Liver (tissue), 9 donors: Measurements from ENCODE around the gene CAPSL. TPM values are rescaled to one million over a fixed set of nuclear protein-coding genes. Genes with fewer than 3 reads are reported as not detected.

ENCODE experiments used
- DNase-seq: peaks from one replicate; pipeline ENCODE4 v3.0.0-alpha.2; 2017; ENCODE audit warnings: low spot score
- H3K27ac ChIP-seq, 2 donors: one replicate each; pipeline ENCODE4 v1.7.0; 2013; ENCODE audit warnings: inconsistent platforms in 2 of 2, low read length in 2 of 2, control low read depth in 1 of 2, low read depth in 1 of 2, mild to moderate bottlenecking in 1 of 2
- H3K27me3 ChIP-seq, 4 donors: one replicate each; pipeline versions ENCODE4 v1.6.1 to v1.7.0; 2013; ENCODE audit warnings: low read length in 3 of 4, inconsistent platforms in 1 of 4, mild to moderate bottlenecking in 1 of 4, moderate library complexity in 1 of 4; ENCODE audit not compliant: control insufficient read depth in 4 of 4, insufficient read depth in 4 of 4
- H3K36me3 ChIP-seq, 4 donors: one replicate each; pipeline versions ENCODE4 v1.6.1 to v1.7.0; 2013; ENCODE audit warnings: low read length in 3 of 4, mild to moderate bottlenecking in 3 of 4, low read depth in 1 of 4, moderate library complexity in 1 of 4; ENCODE audit not compliant: control insufficient read depth in 4 of 4, insufficient read depth in 3 of 4
- H3K4me1 ChIP-seq, 4 donors: one replicate each; pipeline versions ENCODE4 v1.6.1 to v1.7.0; 2013; ENCODE audit warnings: low read length in 3 of 4, mild to moderate bottlenecking in 3 of 4, moderate library complexity in 1 of 4; ENCODE audit not compliant: control insufficient read depth in 4 of 4, insufficient read depth in 4 of 4
- H3K4me3 ChIP-seq, 3 donors: one replicate each; pipeline versions ENCODE4 v1.6.1 to v1.7.0; 2013; ENCODE audit warnings: low read length in 3 of 3, control low read depth in 1 of 3, low read depth in 1 of 3, mild to moderate bottlenecking in 1 of 3
- H3K9ac ChIP-seq, 2 donors: one replicate each; pipeline ENCODE4 v1.7.0; 2013; ENCODE audit warnings: low read length in 2 of 2, mild to moderate bottlenecking in 2 of 2, moderate library complexity in 2 of 2, control low read depth in 1 of 2, low read depth in 1 of 2
- H3K9me3 ChIP-seq, 4 donors: one replicate each; pipeline versions ENCODE4 v1.6.1 to v1.7.0; 2013; ENCODE audit warnings: low read length in 3 of 4; ENCODE audit not compliant: control insufficient read depth in 4 of 4
- ATF3 ChIP-seq: IDR thresholded peaks from 2 replicates; pipeline ENCODE4 v1.6.1; 2016; ENCODE audit warnings: antibody characterized with exemption
- CTCF ChIP-seq: fragments of 150-350 bp; IDR thresholded peaks from 2 replicates; pipeline ENCODE4 v1.5.1; 2017; ENCODE audit warnings: improper control_type of control experiment, low read depth, low read length; ENCODE audit not compliant: missing input control
- FOXA1 ChIP-seq: IDR thresholded peaks from 2 replicates; pipeline ENCODE4 v1.6.1; 2016; ENCODE audit warnings: antibody characterized with exemption
- GABPA ChIP-seq, 2 donors: IDR thresholded peaks in 1 of 2; conservative IDR thresholded peaks in 1 of 2; 2 replicates each; pipeline ENCODE4 v1.6.1; 2016; ENCODE audit warnings: antibody characterized with exemption in 2 of 2, mild to moderate bottlenecking in 1 of 2, moderate library complexity in 1 of 2
- HNF4A ChIP-seq, 2 donors: conservative IDR thresholded peaks; 2 replicates each; pipeline ENCODE4 v1.6.1; 2016; ENCODE audit warnings: antibody characterized with exemption in 2 of 2, mild to moderate bottlenecking in 2 of 2
- HNF4G ChIP-seq: IDR thresholded peaks from 2 replicates; pipeline ENCODE4 v1.6.1; 2016; ENCODE audit warnings: antibody characterized with exemption
- JUND ChIP-seq, 2 donors: IDR thresholded peaks; 2 replicates each; pipeline ENCODE4 v1.6.1; 2016; ENCODE audit warnings: antibody characterized with exemption in 2 of 2
- MAX ChIP-seq: IDR thresholded peaks from 2 replicates; pipeline ENCODE4 v1.6.1; 2016; ENCODE audit warnings: antibody characterized with exemption
- NR2F2 ChIP-seq: IDR thresholded peaks from 2 replicates; pipeline ENCODE4 v1.6.1; 2016; ENCODE audit warnings: antibody characterized with exemption
- RAD21 ChIP-seq, 2 donors: IDR thresholded peaks; 2 replicates each; pipeline ENCODE4 v1.6.1; 2016; ENCODE audit warnings: antibody characterized with exemption in 2 of 2, mild to moderate bottlenecking in 2 of 2
- RXRA ChIP-seq, 2 donors: IDR thresholded peaks; 2 replicates each; pipeline ENCODE4 v1.6.1; 2017 to 2018; ENCODE audit warnings: antibody characterized with exemption in 2 of 2, mild to moderate bottlenecking in 1 of 2
- SP1 ChIP-seq: IDR thresholded peaks from 2 replicates; pipeline ENCODE4 v1.6.1; 2018; ENCODE audit warnings: antibody characterized with exemption, mild to moderate bottlenecking
- TAF1 ChIP-seq: conservative IDR thresholded peaks from 2 replicates; pipeline ENCODE4 v1.6.1; 2016; ENCODE audit warnings: antibody characterized with exemption, mild to moderate bottlenecking
- YY1 ChIP-seq: IDR thresholded peaks from 2 replicates; pipeline ENCODE4 v1.6.1; 2016; ENCODE audit warnings: antibody characterized with exemption, mild to moderate bottlenecking
- WGBS: extraction: QIAGEN DNeasy Blood & Tissue Kit; methylation state at CpG from one replicate; pipeline ENCODE4 v1.1.7; 2013; 5-methylcytosine and 5-hydroxymethylcytosine counted together
- polyA plus RNA-seq, 2 donors: library from polyadenylated mRNA; stranded (reverse) in 1 of 2; unstranded in 1 of 2; fragments of 200-250 nt in 1 of 2; fragments of >200 nt in 1 of 2; fragmentation: Nextera tagmentation in 1 of 2; extraction: Ambion mirVana in 1 of 2; gene quantifications; one replicate each; pipeline versions ENCODE4 v1.2.1 to v1.2.3, GENCODE V29; 2013 to 2015
- total RNA-seq, 2 donors: library from RNA; depleted of rRNA; stranded (reverse); fragments of >200 nt; gene quantifications; one replicate each; pipeline ENCODE4 v1.2.3, GENCODE V29; 2014
- TF ChIP-seq, protein P1 (sequence below): IDR thresholded peaks from 2 replicates; pipeline ENCODE4 v1.6.1; 2016; ENCODE audit warnings: antibody characterized with exemption
- TF ChIP-seq, protein P2 (sequence below): IDR thresholded peaks from 2 replicates; pipeline ENCODE4 v1.6.1; 2016; ENCODE audit warnings: antibody characterized with exemption, mild to moderate bottlenecking
- donor health status: healthy.
- donor health status: healthy.
- donor health status: healthy.
- donor health status: healthy.
- donor health status: healthy.

CAPSL gene
- total and polyA plus RNA-seq, 4 donors, result 0.37 TPM; not detected in 3

GRCh38 chr5:35908228-35908627 is 30.2 kb downstream of the CAPSL start:
- Histone ChIP-seq H3K4me1 (no peaks in the 10 kb centered on the region), H3K36me3 (no peaks in the 10 kb centered on the region), H3K4me3 (no peak overlapping the region), H3K9ac (no peak overlapping the region), H3K27me3 (peaks cover 0 to 3% (median 0%) of the 10 kb centered on the region in 4 donors), H3K9me3 (peaks cover 0 to 3% (median 0%) of the 10 kb centered on the region in 4 donors), H3K27ac (no peak overlapping the region)
- no peak for TF ChIP-seq GABPA (IDR thresholded peaks at IDR 0.05 in 1 of 2, conservative IDR thresholded peaks at IDR 0.05 in 1 of 2)
- TF ChIP-seq MAX, result no peak
- no peak for TF ChIP-seq SP1
- TF ChIP-seq TAF1, result no peak
- TF ChIP-seq CTCF, result no peak
- TF ChIP-seq, protein P1, sequence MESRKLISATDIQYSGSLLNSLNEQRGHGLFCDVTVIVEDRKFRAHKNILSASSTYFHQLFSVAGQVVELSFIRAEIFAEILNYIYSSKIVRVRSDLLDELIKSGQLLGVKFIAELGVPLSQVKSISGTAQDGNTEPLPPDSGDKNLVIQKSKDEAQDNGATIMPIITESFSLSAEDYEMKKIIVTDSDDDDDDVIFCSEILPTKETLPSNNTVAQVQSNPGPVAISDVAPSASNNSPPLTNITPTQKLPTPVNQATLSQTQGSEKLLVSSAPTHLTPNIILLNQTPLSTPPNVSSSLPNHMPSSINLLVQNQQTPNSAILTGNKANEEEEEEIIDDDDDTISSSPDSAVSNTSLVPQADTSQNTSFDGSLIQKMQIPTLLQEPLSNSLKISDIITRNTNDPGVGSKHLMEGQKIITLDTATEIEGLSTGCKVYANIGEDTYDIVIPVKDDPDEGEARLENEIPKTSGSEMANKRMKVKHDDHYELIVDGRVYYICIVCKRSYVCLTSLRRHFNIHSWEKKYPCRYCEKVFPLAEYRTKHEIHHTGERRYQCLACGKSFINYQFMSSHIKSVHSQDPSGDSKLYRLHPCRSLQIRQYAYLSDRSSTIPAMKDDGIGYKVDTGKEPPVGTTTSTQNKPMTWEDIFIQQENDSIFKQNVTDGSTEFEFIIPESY, result no peak
- no peak for TF ChIP-seq JUND (IDR thresholded peaks at IDR 0.05)
- TF ChIP-seq NR2F2, result no peak
- no peak for TF ChIP-seq ATF3
- no peak for TF ChIP-seq FOXA1
- TF ChIP-seq RXRA (IDR thresholded peaks at IDR 0.05), result no peak
- TF ChIP-seq HNF4G, result no peak
- TF ChIP-seq YY1, result no peak
- TF ChIP-seq, protein P2, sequence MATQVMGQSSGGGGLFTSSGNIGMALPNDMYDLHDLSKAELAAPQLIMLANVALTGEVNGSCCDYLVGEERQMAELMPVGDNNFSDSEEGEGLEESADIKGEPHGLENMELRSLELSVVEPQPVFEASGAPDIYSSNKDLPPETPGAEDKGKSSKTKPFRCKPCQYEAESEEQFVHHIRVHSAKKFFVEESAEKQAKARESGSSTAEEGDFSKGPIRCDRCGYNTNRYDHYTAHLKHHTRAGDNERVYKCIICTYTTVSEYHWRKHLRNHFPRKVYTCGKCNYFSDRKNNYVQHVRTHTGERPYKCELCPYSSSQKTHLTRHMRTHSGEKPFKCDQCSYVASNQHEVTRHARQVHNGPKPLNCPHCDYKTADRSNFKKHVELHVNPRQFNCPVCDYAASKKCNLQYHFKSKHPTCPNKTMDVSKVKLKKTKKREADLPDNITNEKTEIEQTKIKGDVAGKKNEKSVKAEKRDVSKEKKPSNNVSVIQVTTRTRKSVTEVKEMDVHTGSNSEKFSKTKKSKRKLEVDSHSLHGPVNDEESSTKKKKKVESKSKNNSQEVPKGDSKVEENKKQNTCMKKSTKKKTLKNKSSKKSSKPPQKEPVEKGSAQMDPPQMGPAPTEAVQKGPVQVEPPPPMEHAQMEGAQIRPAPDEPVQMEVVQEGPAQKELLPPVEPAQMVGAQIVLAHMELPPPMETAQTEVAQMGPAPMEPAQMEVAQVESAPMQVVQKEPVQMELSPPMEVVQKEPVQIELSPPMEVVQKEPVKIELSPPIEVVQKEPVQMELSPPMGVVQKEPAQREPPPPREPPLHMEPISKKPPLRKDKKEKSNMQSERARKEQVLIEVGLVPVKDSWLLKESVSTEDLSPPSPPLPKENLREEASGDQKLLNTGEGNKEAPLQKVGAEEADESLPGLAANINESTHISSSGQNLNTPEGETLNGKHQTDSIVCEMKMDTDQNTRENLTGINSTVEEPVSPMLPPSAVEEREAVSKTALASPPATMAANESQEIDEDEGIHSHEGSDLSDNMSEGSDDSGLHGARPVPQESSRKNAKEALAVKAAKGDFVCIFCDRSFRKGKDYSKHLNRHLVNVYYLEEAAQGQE, result no peak
- no peak for TF ChIP-seq RAD21 (IDR thresholded peaks at IDR 0.05)
- TF ChIP-seq HNF4A (conservative IDR thresholded peaks at IDR 0.05), result no peak
- 53% methylated on average over 1 of the region's 1 CpG for WGBS
- DNase-seq, result no peak
